MCF 10A (cell line): ENCODE data around the gene UQCC2. TPM values are rescaled to one million over a fixed set of nuclear protein-coding genes. Genes with fewer than 3 reads are reported as not detected.

Experiments used
- BruUV-seq: library from RNA; stranded (reverse); fragments of 400-500 nt; replicated peaks from 2 replicates; lab custom pipeline; 2021; lab: Mats Ljungman, UMichigan
- CTCF ChIA-PET: fragments of 300-600 bp; sonication (Branson Sonifier 250); formaldehyde crosslinking; extraction: SDS; loops from one replicate; lab custom pipeline; 2021; ENCODE audit warnings: antibody characterized with exemption, inconsistent platforms; lab: Yijun Ruan, JAX
- POLR2A ChIA-PET: fragments of 300-600, 350-650 bp; sonication (Branson Sonifier 250); formaldehyde crosslinking; extraction: SDS; loops from one replicate; lab custom pipeline; 2020; ENCODE audit warnings: antibody characterized with exemption, inconsistent platforms; lab: Yijun Ruan, JAX
- DNase-seq: peaks from one replicate; pipeline ENCODE4 v3.0.0-alpha.2; 2018; ENCODE audit not compliant: unreplicated experiment
- H3K27ac Mint-ChIP-seq: one replicate; pipeline ENCODE4 v1.8.0; 2022; ENCODE audit warnings: mild to moderate bottlenecking, low read depth, mixed read lengths; ENCODE audit not compliant: unreplicated experiment
- H3K27me3 Mint-ChIP-seq: one replicate; pipeline ENCODE4 v1.8.0; 2022; ENCODE audit warnings: mixed read lengths; ENCODE audit not compliant: insufficient read depth, unreplicated experiment
- H3K36me3 Mint-ChIP-seq: one replicate; pipeline ENCODE4 v1.8.0; 2022; ENCODE audit warnings: mild to moderate bottlenecking, moderate library complexity, mixed read lengths; ENCODE audit not compliant: insufficient read depth, unreplicated experiment
- H3K4me1 Mint-ChIP-seq: one replicate; pipeline ENCODE4 v1.8.0; 2022; ENCODE audit warnings: mixed read lengths; ENCODE audit not compliant: insufficient read depth, unreplicated experiment
- H3K4me3 Mint-ChIP-seq: one replicate; pipeline ENCODE4 v1.8.0; 2022; ENCODE audit warnings: mild to moderate bottlenecking, moderate library complexity, mixed read lengths; ENCODE audit not compliant: unreplicated experiment
- H3K9me3 Mint-ChIP-seq: one replicate; pipeline ENCODE4 v1.8.0; 2022; ENCODE audit warnings: mixed read lengths; ENCODE audit not compliant: unreplicated experiment
- CTCF ChIP-seq: fragments of 200-600 bp; IDR thresholded peaks from one replicate; pipeline ENCODE4 v1.8.0; 2022; ENCODE audit warnings: antibody characterized with exemption, mild to moderate bottlenecking; ENCODE audit not compliant: unreplicated experiment
- intact Hi-C: fragments of 100-400 bp; cut with micrococcal nuclease; formaldehyde crosslinking; loops from 2 replicates; pipeline ENCODE4 v1.14.1; 2022
- microRNA-seq: library from miRNA; unstranded; fragments of <30 nt; microRNA quantifications from one replicate; pipeline ENCODE4 v1.2.0, GENCODE V29; 2022
- total RNA-seq: library from RNA; stranded (reverse); gene quantifications from 2 replicates; pipeline ENCODE4 v1.2.3, GENCODE V29; 2022

UQCC2 gene
- total RNA-seq, 1 experiment from 2014 or later = 122 TPM

GRCh38 chr6:33651403-33651802, 60.1 kb downstream of the UQCC2 start:
- no peak for TF ChIP-seq CTCF
- no peaks in the 10 kb centered on the region for H3K9me3 Mint-ChIP-seq
- H3K4me1 Mint-ChIP-seq = no peaks in the 10 kb centered on the region
- H3K27me3 Mint-ChIP-seq = no peaks in the 10 kb centered on the region
- intact Hi-C loops = no loop called here
- H3K27ac Mint-ChIP-seq = no peak overlapping the region
- CTCF ChIA-PET = interaction anchor here (0.7 to 1.7 kb wide), 2 partner anchors 21 to 62 kb away, joined by 3 to 6 read pairs; no protein-coding TSS in a partner anchor
- H3K36me3 Mint-ChIP-seq = peaks cover 47% of the 10 kb centered on the region
- no peak overlapping the region for H3K4me3 Mint-ChIP-seq
- POLR2A ChIA-PET = interaction anchor here (1.4 kb wide), 1 partner anchor 11 kb away, joined by 7 read pairs; no protein-coding TSS in a partner anchor
- no TSS peak for BruUV-seq
- no peak for DNase-seq

Small RNAs within 50 kb of the gene (microRNA-seq; reads per million reads assigned to microRNA genes)
- gene MIR3934 = 18.1 reads per million, percentile 56 among the genes with 10 or more reads in this experiment

Other genes starting within 250 kb of the UQCC2 start
- 45.8 and 57.7 TPM in 2 replicates for gene BAK1, start 131.4 kb downstream of the UQCC2 start, total RNA-seq
- 86.9 and 109 TPM in 2 replicates for gene ITPR3, start 90.4 kb downstream of the UQCC2 start, total RNA-seq
- gene IP6K3, start 35.2 kb upstream of the UQCC2 start, total RNA-seq = 0.25 and 1.7 TPM in 2 replicates
- gene LEMD2, start 77.4 kb upstream of the UQCC2 start, total RNA-seq = 70.5 and 79.2 TPM in 2 replicates
- gene MLN, start 92.3 kb upstream of the UQCC2 start, total RNA-seq = not detected in 2 replicates